ENCODE measurements around the gene MAPRE2. TPM values are rescaled to one million over a fixed set of nuclear protein-coding genes. Genes with fewer than 3 reads are reported as not detected.

MAPRE2 gene
- polyA plus RNA-seq, 3 donors from 2014 or later = 134 to 265 (median 224) TPM

DNA sequence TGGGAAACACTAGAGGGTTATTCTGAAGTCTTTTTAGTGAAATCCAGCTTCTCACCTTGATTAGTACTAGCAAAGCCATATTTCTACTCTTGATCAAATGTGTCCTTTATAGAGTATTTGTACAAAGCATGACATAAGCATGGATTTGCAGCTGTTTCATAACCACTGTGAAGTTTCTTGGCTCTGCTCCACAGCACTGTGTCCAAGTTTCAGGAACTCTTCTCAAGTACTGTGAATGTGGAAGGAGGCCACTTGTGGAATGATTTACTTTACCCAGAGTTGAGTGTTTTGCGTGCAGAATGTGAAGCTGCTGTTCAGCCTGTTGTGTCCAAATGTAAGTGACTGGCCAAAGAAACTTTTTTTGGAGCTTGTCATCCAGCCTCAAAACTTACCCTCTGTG is 16.2 kb upstream of the MAPRE2 start:
- H3K27me3 Mint-ChIP-seq (ENCODE audit: low read depth in 3 of 3) = peaks cover 0 to 4% (median 3%) of the 10 kb centered on the region in 3 donors
- DNase-seq = no peak
- peaks cover 10 to 16% of the 10 kb centered on the region in 2 donors for H3K4me1 Mint-ChIP-seq
- H3K9me3 Mint-ChIP-seq = no peaks in the 10 kb centered on the region
- H3K27ac Mint-ChIP-seq = no peak overlapping the region
- no peaks in the 10 kb centered on the region for H3K36me3 Mint-ChIP-seq
- no peak overlapping the region for H3K4me3 Mint-ChIP-seq

DNA sequence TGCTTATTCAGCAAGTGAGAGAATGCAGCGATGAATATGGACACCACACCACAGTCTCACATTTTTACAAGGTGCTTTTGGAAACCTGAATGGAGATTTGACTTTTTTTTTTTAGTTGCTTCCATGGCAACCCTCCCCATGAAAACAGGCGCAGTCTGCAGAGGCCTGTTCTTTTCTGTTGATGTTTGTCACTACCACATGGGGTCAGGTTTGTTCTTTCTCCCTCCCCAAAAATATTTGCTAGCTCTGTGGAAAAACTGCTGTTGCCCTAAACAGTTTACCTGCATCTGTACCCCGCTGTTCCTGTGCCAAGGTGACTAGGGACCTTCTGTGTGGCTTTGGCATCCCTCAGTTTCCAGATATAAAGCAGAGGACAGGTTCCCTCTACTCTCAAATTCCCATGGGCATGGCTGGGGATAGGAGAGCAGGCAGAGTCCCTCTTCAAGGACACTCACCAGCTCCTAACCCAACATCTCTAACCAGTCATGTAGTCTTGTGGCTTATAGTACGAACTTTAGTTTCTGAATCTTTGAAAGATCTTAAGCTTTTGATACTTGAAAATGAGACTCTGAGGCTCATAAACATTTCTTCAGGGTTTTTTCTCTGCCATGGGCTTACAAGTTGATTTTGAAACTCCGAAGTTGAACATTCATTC is 14.7 kb upstream of the MAPRE2 start:
- Mint-ChIP-seq H3K27ac (peak overlapping the region in 5 of 6 donors; percentile 29 to 95 (median 72)), H3K36me3 (no peaks in the 10 kb centered on the region), H3K4me3 (no peak overlapping the region), H3K27me3 (ENCODE audit: low read depth in 3 of 3) (peaks cover 2 to 11% (median 4%) of the 10 kb centered on the region in 3 donors), H3K9me3 (no peaks in the 10 kb centered on the region), H3K4me1 (peaks cover 26 to 32% of the 10 kb centered on the region in 2 donors)
- DNase-seq = peak; percentile 47 to 53 (median 53)

DNA sequence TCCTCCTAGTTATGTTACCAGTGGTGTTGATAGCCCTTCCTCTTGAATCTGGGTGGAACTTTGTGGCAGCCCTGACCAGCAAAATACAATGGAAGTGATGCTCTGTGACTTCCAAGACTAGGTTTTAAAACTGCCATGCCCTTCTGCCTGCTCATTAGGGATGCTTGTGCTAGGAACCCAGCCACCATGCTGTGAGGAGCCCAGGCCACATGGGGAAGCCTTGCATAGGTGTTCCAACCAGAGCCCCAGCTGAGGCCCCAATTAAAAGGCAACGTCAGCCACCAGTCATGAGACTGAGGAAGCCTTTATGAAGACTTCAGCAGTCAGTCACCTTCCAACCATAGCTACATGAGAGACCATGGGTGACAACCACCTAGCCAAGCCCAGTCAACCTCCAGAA is 14.0 kb upstream of the MAPRE2 start:
- H3K4me3 Mint-ChIP-seq = no peak overlapping the region
- peaks cover 32 to 38% of the 10 kb centered on the region in 2 donors for H3K4me1 Mint-ChIP-seq
- H3K27me3 Mint-ChIP-seq (ENCODE audit: low read depth in 3 of 3) = peaks cover 2 to 11% (median 4%) of the 10 kb centered on the region in 3 donors
- peak overlapping the region; percentile 4 to 95 (median 63) for H3K27ac Mint-ChIP-seq
- no peak for DNase-seq
- no peaks in the 10 kb centered on the region for H3K9me3 Mint-ChIP-seq
- no peaks in the 10 kb centered on the region for H3K36me3 Mint-ChIP-seq

DNA sequence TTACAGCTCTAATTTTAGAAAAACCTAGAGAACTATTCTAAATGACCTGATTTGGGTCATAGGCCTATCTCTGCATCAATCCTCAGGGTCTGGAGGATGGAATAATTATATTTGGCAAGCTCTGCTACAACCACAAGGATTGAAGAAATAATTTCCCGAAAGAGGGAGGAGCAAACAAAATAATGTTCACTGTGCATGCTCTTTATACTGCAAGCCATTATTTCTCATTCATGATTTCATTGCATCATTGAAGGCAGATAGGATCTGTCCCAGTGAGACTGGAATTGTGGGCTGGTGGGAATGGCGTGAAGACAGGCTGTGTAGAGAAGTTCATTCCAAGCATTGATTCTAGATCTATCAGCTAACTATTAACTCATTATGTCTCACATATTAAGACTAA is 12.7 kb upstream of the MAPRE2 start:
- Mint-ChIP-seq H3K9me3 (no peaks in the 10 kb centered on the region), H3K36me3 (no peaks in the 10 kb centered on the region), H3K27ac (peak overlapping the region; percentile 23 to 99 (median 86)), H3K4me3 (no peak overlapping the region), H3K4me1 (peaks cover 41 to 48% of the 10 kb centered on the region in 2 donors), H3K27me3 (ENCODE audit: low read depth in 3 of 3) (peaks cover 2 to 11% (median 4%) of the 10 kb centered on the region in 3 donors)
- DNase-seq = no peak

DNA sequence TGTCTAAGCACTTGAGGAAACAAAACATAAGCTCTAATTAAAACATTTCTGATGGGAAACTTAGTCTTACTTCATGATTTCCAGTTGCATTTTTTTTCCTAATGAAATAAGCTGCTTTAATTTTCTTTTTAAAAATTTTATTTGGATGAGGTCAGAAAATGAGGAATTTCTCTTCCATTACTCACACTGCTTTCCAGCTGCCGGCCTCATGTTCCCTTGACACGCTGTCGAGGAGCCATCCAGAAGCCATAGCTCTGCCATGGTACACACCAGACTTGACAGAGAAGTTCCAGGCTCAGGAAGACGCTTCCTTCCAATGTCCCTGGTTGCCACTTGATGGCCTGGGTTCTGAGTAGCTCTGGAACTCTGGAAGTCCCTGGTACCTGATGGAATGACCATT is 12.1 kb upstream of the MAPRE2 start:
- peak overlapping the region; percentile 94 to 100 (median 98) for H3K27ac Mint-ChIP-seq
- H3K4me3 Mint-ChIP-seq = peak overlapping the region in 4 of 5 donors; percentile 79 to 93 (median 84)
- no peaks in the 10 kb centered on the region for H3K36me3 Mint-ChIP-seq
- no peak for DNase-seq
- no peaks in the 10 kb centered on the region for H3K9me3 Mint-ChIP-seq
- H3K4me1 Mint-ChIP-seq = peaks cover 41 to 48% of the 10 kb centered on the region in 2 donors
- H3K27me3 Mint-ChIP-seq (ENCODE audit: low read depth in 3 of 3) = peaks cover 2 to 11% (median 4%) of the 10 kb centered on the region in 3 donors

DNA sequence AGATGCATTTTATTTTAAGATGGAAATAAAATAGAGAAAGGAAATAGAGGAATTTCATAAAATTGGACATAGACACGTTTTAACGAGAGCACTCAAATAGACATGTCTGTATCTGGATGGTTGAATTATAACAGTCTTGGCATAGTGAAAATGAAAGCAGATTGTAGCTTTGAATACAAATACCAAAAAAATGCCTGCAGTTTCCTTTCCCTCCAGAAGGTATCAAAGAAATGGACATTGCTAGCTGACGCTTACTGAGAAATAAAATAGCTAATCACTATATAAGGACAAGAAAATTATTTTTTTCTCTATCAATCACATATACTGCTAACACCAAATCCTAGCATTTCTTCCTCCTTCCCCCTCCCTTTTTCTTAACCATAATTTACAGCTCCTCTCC is 11.4 kb upstream of the MAPRE2 start:
- H3K36me3 Mint-ChIP-seq = no peaks in the 10 kb centered on the region
- peaks cover 41 to 48% of the 10 kb centered on the region in 2 donors for H3K4me1 Mint-ChIP-seq
- peak overlapping the region; percentile 94 to 100 (median 98) for H3K27ac Mint-ChIP-seq
- peaks cover 2 to 11% (median 4%) of the 10 kb centered on the region in 3 donors for H3K27me3 Mint-ChIP-seq (ENCODE audit: low read depth in 3 of 3)
- no peaks in the 10 kb centered on the region for H3K9me3 Mint-ChIP-seq
- peak; percentile 66 to 71 (median 69) for DNase-seq
- peak overlapping the region; percentile 79 to 93 (median 84) for H3K4me3 Mint-ChIP-seq

DNA sequence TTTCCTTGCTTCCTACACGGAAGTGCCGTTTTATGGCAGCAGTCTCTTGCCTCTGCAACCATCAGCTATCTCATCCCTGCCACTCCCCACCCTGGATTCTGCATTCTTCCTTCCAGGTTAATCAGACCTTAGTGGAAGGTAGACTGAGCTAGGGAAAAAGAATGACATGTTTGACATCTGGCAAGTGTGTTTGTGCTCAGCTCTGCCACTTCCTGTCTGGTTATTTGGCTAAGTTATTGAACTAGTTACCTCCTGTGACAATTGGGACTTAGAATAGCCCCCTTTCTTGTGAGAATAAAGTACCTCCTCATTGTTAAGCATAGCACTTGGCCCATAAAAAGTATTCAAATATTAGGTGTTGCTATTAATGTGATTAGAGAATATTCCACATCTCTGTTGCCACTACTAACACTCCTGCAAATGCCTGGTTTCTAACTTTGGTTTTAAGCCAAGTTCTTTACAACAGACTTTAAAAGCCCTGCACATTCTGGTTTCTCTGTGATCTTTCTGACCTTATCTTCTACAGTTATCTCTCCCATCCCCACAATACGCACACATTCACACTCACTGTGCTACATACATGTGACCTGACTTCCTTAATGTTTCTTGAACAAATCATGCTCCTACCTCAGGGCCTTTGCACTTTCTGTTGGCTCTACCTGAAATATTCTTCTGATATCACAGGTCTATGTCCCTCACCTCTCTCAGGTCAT is 10.8 kb upstream of the MAPRE2 start:
- Mint-ChIP-seq H3K36me3 (peaks cover 0 to 1% (median 0%) of the 10 kb centered on the region in 3 donors), H3K4me3 (peak overlapping the region; percentile 79 to 93 (median 84)), H3K9me3 (no peaks in the 10 kb centered on the region), H3K4me1 (peaks cover 41 to 48% of the 10 kb centered on the region in 2 donors), H3K27me3 (ENCODE audit: low read depth in 3 of 3) (peaks cover 2 to 11% (median 4%) of the 10 kb centered on the region in 3 donors), H3K27ac (peak overlapping the region; percentile 94 to 100 (median 98))
- DNase-seq = peak; percentile 67 to 72 (median 71)

DNA sequence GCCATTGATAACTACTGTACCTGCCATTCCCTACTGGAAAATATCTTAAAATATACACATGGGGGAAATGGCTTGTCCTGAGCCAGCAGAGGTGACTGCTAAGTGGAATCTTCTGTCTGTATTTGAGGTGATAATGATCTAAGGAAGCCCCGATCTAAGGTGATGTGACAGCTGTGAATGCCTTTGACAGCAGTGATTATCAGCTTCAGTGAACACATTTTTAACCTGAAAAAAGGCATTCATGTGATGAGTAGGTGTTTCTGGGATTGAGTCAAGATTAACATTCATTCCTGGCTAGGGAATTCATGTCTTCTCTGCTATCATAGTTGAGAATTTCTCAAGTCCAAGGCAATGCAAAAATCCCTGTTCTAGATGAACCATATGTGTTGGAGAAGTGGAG is 9.1 kb upstream of the MAPRE2 start:
- no peak for DNase-seq
- H3K4me3 Mint-ChIP-seq = peak overlapping the region in 3 of 5 donors; percentile 15 to 41 (median 38)
- peak overlapping the region; percentile 94 to 100 (median 98) for H3K27ac Mint-ChIP-seq
- peaks cover 45 to 55% of the 10 kb centered on the region in 2 donors for H3K4me1 Mint-ChIP-seq
- H3K36me3 Mint-ChIP-seq = peaks cover 0 to 4% (median 0%) of the 10 kb centered on the region in 3 donors
- H3K27me3 Mint-ChIP-seq (ENCODE audit: low read depth in 3 of 3) = peaks cover 2 to 11% (median 4%) of the 10 kb centered on the region in 3 donors
- no peaks in the 10 kb centered on the region for H3K9me3 Mint-ChIP-seq

DNA sequence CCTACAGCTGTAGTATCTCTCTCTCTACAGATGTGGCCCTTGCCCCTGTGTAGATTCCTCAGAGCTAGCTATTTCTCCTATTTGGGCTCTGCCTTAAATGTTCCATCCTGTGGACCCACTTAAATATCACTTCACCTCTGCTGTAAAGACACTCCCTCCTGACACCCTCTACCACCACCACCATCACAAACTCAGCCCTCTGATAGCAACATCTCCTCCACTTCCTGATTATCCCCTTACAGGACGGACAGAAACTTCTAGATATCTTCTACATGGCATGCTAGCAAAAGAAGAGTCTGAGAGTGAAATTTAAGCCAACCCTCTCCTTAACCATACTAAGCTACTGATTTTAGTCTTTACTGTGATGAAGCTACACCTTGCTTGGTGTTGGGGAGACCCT is 3.2 kb upstream of the MAPRE2 start:
- Mint-ChIP-seq H3K9me3 (no peaks in the 10 kb centered on the region), H3K4me3 (peak overlapping the region; percentile 19 to 58 (median 39)), H3K27me3 (ENCODE audit: low read depth in 3 of 3) (peaks cover 20 to 21% (median 21%) of the 10 kb centered on the region in 3 donors), H3K36me3 (peaks cover 0 to 4% (median 0%) of the 10 kb centered on the region in 3 donors), H3K4me1 (peaks cover 43 to 74% of the 10 kb centered on the region in 2 donors), H3K27ac (peak overlapping the region; percentile 76 to 100 (median 94))
- DNase-seq = peak; percentile 52 to 60 (median 58)

DNA sequence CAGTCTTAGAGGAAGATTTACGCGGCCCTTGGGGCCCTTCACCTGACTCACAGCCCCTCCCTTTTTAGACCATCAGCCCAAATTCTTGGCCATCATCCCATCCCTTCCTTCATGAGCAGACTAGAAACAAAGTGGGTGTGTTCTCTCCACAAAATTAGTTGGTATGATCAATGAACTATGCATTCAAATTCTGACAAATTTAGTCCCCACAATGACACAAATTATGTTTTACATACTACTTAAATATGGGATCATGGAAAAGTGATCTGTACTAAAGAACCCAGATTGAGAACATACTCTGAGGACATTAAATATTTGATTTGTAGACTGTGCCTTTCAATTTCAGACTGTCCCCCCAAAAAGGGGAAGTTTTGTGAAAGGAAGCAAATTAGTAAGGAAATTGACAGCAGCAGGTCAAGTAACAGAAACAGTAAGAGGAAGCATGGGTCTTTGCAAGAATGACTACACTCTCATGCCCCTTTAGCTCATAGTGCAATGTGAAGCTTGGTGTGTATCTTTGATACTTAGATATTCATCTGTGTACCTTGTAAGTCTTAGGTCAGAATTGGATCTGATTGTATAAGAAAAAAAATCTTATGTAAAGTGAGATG is 2.2 kb upstream of the MAPRE2 start:
- no peak for DNase-seq
- Mint-ChIP-seq H3K4me3 (peak overlapping the region; percentile 4 to 33 (median 29)), H3K27me3 (ENCODE audit: low read depth in 3 of 3) (peaks cover 20 to 21% (median 21%) of the 10 kb centered on the region in 3 donors), H3K4me1 (peaks cover 52 to 83% of the 10 kb centered on the region in 2 donors), H3K36me3 (peaks cover 0 to 4% (median 0%) of the 10 kb centered on the region in 3 donors), H3K9me3 (no peaks in the 10 kb centered on the region), H3K27ac (peak overlapping the region; percentile 76 to 100 (median 94))

DNA sequence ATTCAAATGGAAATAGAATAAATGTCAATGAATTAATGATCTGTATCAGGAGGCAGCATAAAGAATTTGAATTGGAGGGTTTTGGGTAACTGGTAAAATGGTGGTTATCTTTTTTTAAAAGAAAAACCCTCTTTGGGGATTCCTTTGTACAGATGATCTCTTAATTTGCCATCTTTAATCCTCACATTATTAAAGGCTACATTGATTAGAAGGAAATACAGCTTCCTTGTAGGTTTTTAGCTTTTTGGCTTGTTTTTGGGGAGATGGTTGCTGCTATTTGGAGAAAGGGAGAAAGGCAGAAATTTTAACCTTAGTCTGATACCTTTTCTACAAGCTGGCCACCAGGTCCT is 600 bp upstream of the MAPRE2 start:
- peaks cover 20 to 24% (median 22%) of the 10 kb centered on the region in 3 donors for H3K27me3 Mint-ChIP-seq (ENCODE audit: low read depth in 3 of 3)
- H3K4me1 Mint-ChIP-seq = peaks cover 68 to 97% of the 10 kb centered on the region in 2 donors
- no peaks in the 10 kb centered on the region for H3K9me3 Mint-ChIP-seq
- no peak for DNase-seq
- peak overlapping the region; percentile 87 to 98 (median 92) for H3K4me3 Mint-ChIP-seq
- H3K36me3 Mint-ChIP-seq = peaks cover 0 to 1% (median 0%) of the 10 kb centered on the region in 3 donors
- peak overlapping the region; percentile 93 to 100 (median 98) for H3K27ac Mint-ChIP-seq

DNA sequence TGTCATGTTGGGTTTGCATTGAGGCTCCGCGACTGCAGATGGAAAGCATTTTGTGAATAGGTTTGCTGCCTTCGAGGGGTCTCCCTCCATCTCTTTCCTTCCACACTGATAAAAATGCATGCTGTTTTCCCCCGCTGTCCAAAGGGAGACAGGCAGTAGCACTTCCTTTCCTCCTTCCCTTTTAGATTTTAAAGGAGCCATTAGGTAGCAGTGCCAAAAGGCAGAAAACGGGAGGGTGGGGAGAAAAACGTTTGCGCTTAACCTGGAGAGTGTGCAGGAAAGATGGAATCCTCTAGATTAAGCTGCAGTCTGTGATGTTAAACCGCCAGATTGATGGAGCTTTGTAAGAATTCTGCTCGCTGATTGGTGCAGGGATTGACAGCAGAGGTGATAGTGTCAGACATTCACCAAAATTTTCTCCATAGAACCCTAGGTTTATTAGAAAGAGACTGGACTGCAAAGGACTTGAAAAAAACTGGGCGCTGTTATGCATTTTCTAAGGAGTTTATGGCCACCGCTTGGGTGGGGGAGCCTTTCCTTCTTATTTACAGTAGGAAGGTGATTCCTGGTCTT is 688 bp downstream of the MAPRE2 start:
- H3K4me3 Mint-ChIP-seq = peak overlapping the region; percentile 87 to 98 (median 92)
- no peaks in the 10 kb centered on the region for H3K9me3 Mint-ChIP-seq
- peaks cover 81 to 100% of the 10 kb centered on the region in 2 donors for H3K4me1 Mint-ChIP-seq
- peak overlapping the region; percentile 93 to 100 (median 98) for H3K27ac Mint-ChIP-seq
- H3K36me3 Mint-ChIP-seq = no peaks in the 10 kb centered on the region
- H3K27me3 Mint-ChIP-seq (ENCODE audit: low read depth in 3 of 3) = peaks cover 20 to 24% (median 22%) of the 10 kb centered on the region in 3 donors
- peak; percentile 35 to 47 (median 46) for DNase-seq

DNA sequence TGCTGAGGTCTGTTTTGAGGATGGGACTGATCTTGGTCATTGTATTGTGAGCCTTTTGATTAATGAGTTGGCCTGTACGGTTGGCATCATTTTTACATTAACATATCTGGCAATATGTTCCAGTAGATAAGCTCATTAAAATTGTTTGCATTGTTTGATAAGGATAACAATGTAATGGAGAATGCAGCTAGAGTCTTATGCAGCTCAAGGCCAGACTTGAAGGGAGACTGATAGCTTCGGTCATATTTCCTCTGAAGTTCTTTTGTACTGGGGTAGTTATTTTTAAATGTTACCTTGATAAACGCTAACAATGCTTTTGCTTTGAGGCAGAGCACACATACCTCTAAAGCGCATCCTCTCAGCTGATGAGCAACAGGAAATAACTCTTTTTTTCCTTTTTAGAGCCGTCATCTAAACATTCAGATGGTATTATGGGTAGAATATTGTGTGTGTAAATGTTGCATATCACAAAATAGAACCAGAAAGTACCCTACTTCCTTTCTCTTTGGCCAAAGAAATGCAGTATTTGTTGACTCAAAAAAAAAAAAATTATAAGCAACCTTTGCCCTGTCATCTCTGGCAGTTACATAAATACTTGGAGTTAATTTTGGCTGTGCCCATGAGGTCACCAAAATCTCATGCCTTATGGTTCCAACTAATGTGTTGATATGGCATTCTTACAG is 1.3 kb downstream of the MAPRE2 start:
- Mint-ChIP-seq H3K27me3 (ENCODE audit: low read depth in 3 of 3) (peaks cover 20 to 24% (median 24%) of the 10 kb centered on the region in 3 donors), H3K4me1 (peaks cover 86 to 100% of the 10 kb centered on the region in 2 donors), H3K4me3 (peak overlapping the region; percentile 87 to 98 (median 92)), H3K36me3 (no peaks in the 10 kb centered on the region), H3K27ac (peak overlapping the region; percentile 93 to 100 (median 98)), H3K9me3 (no peaks in the 10 kb centered on the region)
- DNase-seq = peak; percentile 69 to 77 (median 72)

Data from immature natural killer cell (primary cell).